Transverse colon (tissue), 4 donors: ENCODE measurements around the gene ADCY1.

Experiments used
- CTCF ChIP-seq, 5 experiments: fragments of 200-600 bp in 3 of 5; fragments of 450-650 bp in 2 of 5; sonication (generic) in 3 of 5; IDR thresholded peaks; 1 replicate in 2 of 5; 2 replicates in 3 of 5; pipeline ENCODE4 v1.5.1; 2016 to 2017; ENCODE audit warnings: antibody characterized with exemption in 5 of 5, inconsistent platforms in 3 of 5, mild to moderate bottlenecking in 2 of 5, moderate library complexity in 1 of 5
- EP300 ChIP-seq: sonication (generic); formaldehyde crosslinking; IDR thresholded peaks from one replicate; pipeline ENCODE4 v1.6.1; 2017; ENCODE audit warnings: antibody characterized with exemption, low read depth
- POLR2A ChIP-seq: fragments of 450-650 bp; IDR thresholded peaks from one replicate; pipeline ENCODE4 v1.6.1; 2016; ENCODE audit warnings: antibody characterized with exemption, mild to moderate bottlenecking, moderate library complexity
- POLR2AphosphoS5 ChIP-seq, 3 donors: sonication (generic); formaldehyde crosslinking; IDR thresholded peaks; one replicate each; pipeline ENCODE4 v1.6.1; 2016; ENCODE audit warnings: antibody characterized with exemption in 3 of 3

GRCh38 chr7:45589061-45589460 is 14.9 kb downstream of the ADCY1 start:
- TF ChIP-seq CTCF (IDR thresholded peaks at IDR 0.05) (no peak), POLR2A (no peak), EP300 (no peak), POLR2AphosphoS5 (IDR thresholded peaks at IDR 0.05) (no peak)
